Measurements from ENCODE around the gene GNAQ. TPM values are rescaled to one million over a fixed set of nuclear protein-coding genes. Genes with fewer than 3 reads are reported as not detected.

Gene GNAQ
- total and polyA plus RNA-seq, 8 donors: 13.1 to 75.3 (median 38.5) TPM

- WGBS, 5 donors: 80 to 90% (median 83%) methylated on average over 3 of the region's 3 CpGs
- no peak overlapping the region for H3K4me3 ChIP-seq
- H3K4me1 ChIP-seq: peaks cover 13 to 65% (median 28%) of the 10 kb centered on the region in 4 donors
- TF ChIP-seq EP300 (IDR thresholded peaks at IDR 0.05): no peak
- no peak for TF ChIP-seq CTCF (IDR thresholded peaks at IDR 0.05)
- no peak for TF ChIP-seq POLR2AphosphoS5 (IDR thresholded peaks at IDR 0.05)
- TF ChIP-seq POLR2A (IDR thresholded peaks at IDR 0.05): no peak
- no peak overlapping the region for H3K27ac ChIP-seq
- intact Hi-C loops (cut with DNase I; ENCODE audit: low total_unique reads): no loop called here
- H3K9me3 ChIP-seq: no peaks in the 10 kb centered on the region
- no peaks in the 10 kb centered on the region for H3K27me3 ChIP-seq
- H3K36me3 ChIP-seq: no peaks in the 10 kb centered on the region
- no peak for DNase-seq
Observed at GRCh38 chr9:77912895-77913693, 118.5 kb downstream of the GNAQ start.

- H3K36me3 ChIP-seq: no peaks in the 10 kb centered on the region
- no peaks in the 10 kb centered on the region for H3K9me3 ChIP-seq
- no peak overlapping the region for H3K4me3 ChIP-seq
- H3K4me1 ChIP-seq: peaks cover 8 to 65% (median 28%) of the 10 kb centered on the region in 4 donors
- TF ChIP-seq CTCF (IDR thresholded peaks at IDR 0.05): no peak
- no peak for TF ChIP-seq POLR2AphosphoS5 (IDR thresholded peaks at IDR 0.05)
- TF ChIP-seq POLR2A (IDR thresholded peaks at IDR 0.05): no peak
- no peak for TF ChIP-seq EP300 (IDR thresholded peaks at IDR 0.05)
- intact Hi-C loops (cut with DNase I; ENCODE audit: low total_unique reads): no loop called here
- H3K27me3 ChIP-seq: no peaks in the 10 kb centered on the region
- 63 to 96% (median 86%) methylated on average over 2 of the region's 2 CpGs for WGBS, 5 donors
- DNase-seq: no peak
- H3K27ac ChIP-seq: no peak overlapping the region
Observed at GRCh38 chr9:77911928-77912327, 119.7 kb downstream of the GNAQ start.

GRCh38 chr9:77910194-77910621 lies 121.4 kb downstream of the GNAQ start:
- intact Hi-C loops (cut with DNase I; ENCODE audit: low total_unique reads): no loop called here
- no peak for DNase-seq
- peaks cover 6 to 69% (median 27%) of the 10 kb centered on the region in 4 donors for H3K4me1 ChIP-seq

GRCh38 chr9:77909306-77909705 lies 122.3 kb downstream of the GNAQ start:
- intact Hi-C loops (cut with DNase I; ENCODE audit: low total_unique reads): no loop called here
- H3K27ac ChIP-seq: no peak overlapping the region
- 73 to 88% (median 78%) methylated on average over 5 of the region's 5 CpGs for WGBS, 5 donors
- DNase-seq: peak in 1 of 2 donors; percentile 32
- no peak overlapping the region for H3K4me3 ChIP-seq
- TF ChIP-seq CTCF (IDR thresholded peaks at IDR 0.05) (no peak), POLR2AphosphoS5 (IDR thresholded peaks at IDR 0.05) (no peak), EP300 (IDR thresholded peaks at IDR 0.05) (no peak), POLR2A (IDR thresholded peaks at IDR 0.05) (no peak)
- no peaks in the 10 kb centered on the region for H3K9me3 ChIP-seq
- H3K36me3 ChIP-seq: no peaks in the 10 kb centered on the region
- H3K4me1 ChIP-seq: peaks cover 6 to 74% (median 29%) of the 10 kb centered on the region in 4 donors
- no peaks in the 10 kb centered on the region for H3K27me3 ChIP-seq

More at GRCh38 chr9:77910194-77910621, 121.4 kb downstream of the GNAQ start:
- Histone ChIP-seq H3K27me3 (no peaks in the 10 kb centered on the region), H3K9me3 (no peaks in the 10 kb centered on the region), H3K4me3 (no peak overlapping the region), H3K36me3 (no peaks in the 10 kb centered on the region), H3K27ac (no peak overlapping the region)
- TF ChIP-seq CTCF (IDR thresholded peaks at IDR 0.05) (no peak), EP300 (IDR thresholded peaks at IDR 0.05) (no peak), POLR2A (IDR thresholded peaks at IDR 0.05) (no peak), POLR2AphosphoS5 (IDR thresholded peaks at IDR 0.05) (no peak)
- WGBS, 5 donors: 72 to 82% (median 80%) methylated on average over 5 of the region's 5 CpGs
